ENCODE data around the gene PID1.

- TF ChIP-seq POLR2A (IDR thresholded peaks at IDR 0.05) (no peak), CTCF (IDR thresholded peaks at IDR 0.05) (no peak)
These were observed 117.1 kb downstream of the PID1 start for GRCh38 chr2:229153951-229154350.
